DND-41 (cell line): ENCODE measurements around the gene RHOA.

Source experiments
- ATAC-seq: fragments of 200-7000 bp; cut with Tn5 transposase; 3 replicates; pipeline ENCODE4 v1.9.1; 2021; ENCODE audit warnings: low read depth; ENCODE audit not compliant: insufficient read depth
- DNase-seq: peaks from one replicate; pipeline ENCODE4 v3.0.0-alpha.2; 2020
- H2AFZ ChIP-seq: 2 replicates; pipeline ENCODE4 v1.6.0; 2012; ENCODE audit warnings: low read depth, low read length
- H3K27ac ChIP-seq: 2 replicates; pipeline ENCODE4 v1.5.1; 2012; ENCODE audit warnings: low read length, inconsistent platforms
- H3K27me3 ChIP-seq: fragments of 200-600 bp; sonication (generic); 2 replicates; pipeline ENCODE4 v1.6.0; 2012; ENCODE audit warnings: low read length, mild to moderate bottlenecking, inconsistent platforms; ENCODE audit not compliant: insufficient read depth, poor library complexity
- H3K36me3 ChIP-seq: 2 replicates; pipeline ENCODE4 v1.5.1; 2012; ENCODE audit warnings: low read length, inconsistent platforms; ENCODE audit not compliant: insufficient read depth
- H3K4me1 ChIP-seq: 2 replicates; pipeline ENCODE4 v1.5.1; 2012; ENCODE audit warnings: mild to moderate bottlenecking, low read length; ENCODE audit not compliant: insufficient read depth
- H3K4me2 ChIP-seq: 2 replicates; pipeline ENCODE4 v1.6.0; 2012; ENCODE audit warnings: mild to moderate bottlenecking, moderate library complexity, low read length, inconsistent platforms; ENCODE audit not compliant: insufficient read depth
- H3K4me3 ChIP-seq, 2 experiments: fragments of 200-600 bp in 1 of 2; shearing (Covaris generic) in 1 of 2; 2 replicates each; pipeline ENCODE4 v1.5.1; 2012 to 2016; ENCODE audit warnings: inconsistent platforms in 2 of 2, low read length in 2 of 2, mild to moderate bottlenecking in 2 of 2, low read depth in 1 of 2, moderate library complexity in 1 of 2
- H3K79me2 ChIP-seq: 2 replicates; pipeline ENCODE4 v1.6.0; 2012; ENCODE audit warnings: low read length, inconsistent platforms; ENCODE audit not compliant: insufficient read depth
- H3K9ac ChIP-seq: 2 replicates; pipeline ENCODE4 v1.6.0; 2012; ENCODE audit warnings: low read depth, mild to moderate bottlenecking, inconsistent platforms, low read length, moderate library complexity
- H3K9me3 ChIP-seq: 2 replicates; pipeline ENCODE4 v1.5.1; 2012; ENCODE audit warnings: low read length, moderate library complexity, mild to moderate bottlenecking, inconsistent platforms; ENCODE audit not compliant: insufficient read depth, severe bottlenecking
- H4K20me1 ChIP-seq: 2 replicates; pipeline ENCODE4 v1.6.0; 2012; ENCODE audit warnings: low read length; ENCODE audit not compliant: insufficient read depth
- CTCF ChIP-seq: IDR thresholded peaks from 2 replicates; pipeline ENCODE4 v1.5.1; 2012; ENCODE audit warnings: borderline replicate concordance, low read length, moderate library complexity, mild to moderate bottlenecking; ENCODE audit not compliant: poor library complexity, severe bottlenecking; ENCODE audit errors: extremely low read depth
- EZH2 ChIP-seq: IDR thresholded peaks from 3 replicates; pipeline ENCODE4 v1.6.1; 2012; ENCODE audit warnings: borderline replicate concordance, low read depth, mild to moderate bottlenecking, moderate library complexity, low read length, inconsistent platforms; ENCODE audit not compliant: severe bottlenecking

RHOA gene

GRCh38 chr3:49324768-49325167, 87.0 kb downstream of the RHOA start:
- H3K4me2 ChIP-seq: no peak overlapping the region
- H3K36me3 ChIP-seq: peaks cover 89% of the 10 kb centered on the region
- H3K4me3 ChIP-seq: no peak overlapping the region
- H2AFZ ChIP-seq: no peak overlapping the region
- DNase-seq (no peak), ATAC-seq (no peak)
- H3K4me1 ChIP-seq: no peaks in the 10 kb centered on the region
- peaks cover 4% of the 10 kb centered on the region; the same call in 1 of the 2 replicates for H4K20me1 ChIP-seq
- TF ChIP-seq EZH2 (no peak), CTCF (no peak)
- no peaks in the 10 kb centered on the region for H3K9me3 ChIP-seq
- H3K9ac ChIP-seq: no peak overlapping the region
- H3K27ac ChIP-seq: no peak overlapping the region
- H3K79me2 ChIP-seq: peaks cover 20% of the 10 kb centered on the region
- H3K27me3 ChIP-seq: no peaks in the 10 kb centered on the region

GRCh38 chr3:49316696-49317457, 94.9 kb downstream of the RHOA start:
- Histone ChIP-seq H3K79me2 (peaks cover under 1% of the 10 kb centered on the region; the same call in 1 of the 2 replicates), H3K4me2 (no peak overlapping the region), H2AFZ (no peak overlapping the region), H3K36me3 (peaks cover 77% of the 10 kb centered on the region), H3K27me3 (no peaks in the 10 kb centered on the region), H3K4me3 (no peak overlapping the region), H3K27ac (no peak overlapping the region), H4K20me1 (no peaks in the 10 kb centered on the region), H3K4me1 (no peaks in the 10 kb centered on the region), H3K9ac (no peak overlapping the region), H3K9me3 (no peaks in the 10 kb centered on the region)
- TF ChIP-seq CTCF: no peak
- TF ChIP-seq EZH2: no peak
- ATAC-seq (no peak), DNase-seq (no peak)

- H3K4me1 ChIP-seq: no peaks in the 10 kb centered on the region
- no peak overlapping the region for H2AFZ ChIP-seq
- no peak overlapping the region for H3K4me3 ChIP-seq
- 0 out of 2 replicates have a peak, but pooled peaks cover 4% of the 10 kb centered on the region for H4K20me1 ChIP-seq
- ATAC-seq: no peak
- DNase-seq: no peak
- H3K27me3 ChIP-seq: no peaks in the 10 kb centered on the region
- peaks cover 72% of the 10 kb centered on the region for H3K36me3 ChIP-seq
- H3K79me2 ChIP-seq: no peaks in the 10 kb centered on the region
- TF ChIP-seq EZH2: no peak
- TF ChIP-seq CTCF: no peak
- H3K9ac ChIP-seq: no peak overlapping the region
- H3K9me3 ChIP-seq: no peaks in the 10 kb centered on the region
- H3K4me2 ChIP-seq: no peak overlapping the region
- H3K27ac ChIP-seq: no peak overlapping the region
Measured at GRCh38 chr3:49313896-49314688, 97.7 kb downstream of the RHOA start.
